Gastroesophageal sphincter (tissue), 4 donors: ENCODE results near the gene NTN5. TPM values are rescaled to one million over a fixed set of nuclear protein-coding genes. Genes with fewer than 3 reads are reported as not detected.

ENCODE experiments used
- ATAC-seq: fragments of 150-250 bp; one replicate; pipeline ENCODE4 v1.9.1; 2016; ENCODE audit warnings: mild to moderate bottlenecking, moderate library complexity
- H3K27ac ChIP-seq, 4 donors: fragments of 200-600 bp; sonication (generic) in 3 of 4; 1 replicate in 3 of 4; 2 replicates in 1 of 4; pipeline ENCODE4 v1.5.1; 2016 to 2019
- H3K27me3 ChIP-seq: fragments of 200-600 bp; sonication (generic); one replicate; pipeline ENCODE4 v1.5.1; 2019
- H3K36me3 ChIP-seq, 2 donors: fragments of 200-600 bp; sonication (generic); one replicate each; pipeline ENCODE4 v1.5.1; 2019; ENCODE audit warnings: control low read depth in 1 of 2
- H3K4me1 ChIP-seq, 3 donors: fragments of 200-600 bp; sonication (generic); 1 replicate in 2 of 3; 2 replicates in 1 of 3; pipeline ENCODE4 v1.5.1; 2016 to 2019; ENCODE audit warnings: control low read depth in 2 of 3
- H3K4me3 ChIP-seq, 2 donors: fragments of 200-600 bp; sonication (generic); one replicate each; pipeline ENCODE4 v1.5.1; 2019; ENCODE audit warnings: mild to moderate bottlenecking in 1 of 2, moderate library complexity in 1 of 2
- H3K9me3 ChIP-seq, 3 donors: fragments of 200-600 bp; sonication (generic); one replicate each; pipeline ENCODE4 v1.5.1; 2017 to 2019; ENCODE audit warnings: control low read depth in 2 of 3
- CTCF ChIP-seq, 4 experiments: fragments of 200-600 bp in 2 of 4; fragments of 450-650 bp in 2 of 4; sonication (generic) in 1 of 4; IDR thresholded peaks; one replicate each; pipeline ENCODE4 v1.5.1; 2017 to 2019; ENCODE audit warnings: antibody characterized with exemption in 4 of 4, mild to moderate bottlenecking in 2 of 4, moderate library complexity in 2 of 4
- EP300 ChIP-seq: sonication (generic); formaldehyde crosslinking; IDR thresholded peaks from one replicate; pipeline ENCODE4 v1.6.1; 2017; ENCODE audit warnings: antibody characterized with exemption, mild to moderate bottlenecking
- POLR2A ChIP-seq, 2 donors: fragments of 450-650 bp; IDR thresholded peaks; one replicate each; pipeline ENCODE4 v1.6.1; 2017; ENCODE audit warnings: antibody characterized with exemption in 2 of 2, mild to moderate bottlenecking in 2 of 2, moderate library complexity in 1 of 2
- POLR2AphosphoS5 ChIP-seq: sonication (generic); formaldehyde crosslinking; IDR thresholded peaks from one replicate; pipeline ENCODE4 v1.6.1; 2017; ENCODE audit warnings: antibody characterized with exemption
- WGBS, 2 donors: methylation state at CpG; one replicate each; pipeline ENCODE4 v1.1.5; 2018; ENCODE audit warnings: low coverage in 1 of 2; 5-methylcytosine and 5-hydroxymethylcytosine counted together
- total RNA-seq, 4 donors: library from RNA; depleted of rRNA; stranded (reverse); fragments of >200 nt; gene quantifications; one replicate each; pipeline ENCODE4 v1.1.0, GENCODE V29; 2016

The NTN5 gene, protein sequence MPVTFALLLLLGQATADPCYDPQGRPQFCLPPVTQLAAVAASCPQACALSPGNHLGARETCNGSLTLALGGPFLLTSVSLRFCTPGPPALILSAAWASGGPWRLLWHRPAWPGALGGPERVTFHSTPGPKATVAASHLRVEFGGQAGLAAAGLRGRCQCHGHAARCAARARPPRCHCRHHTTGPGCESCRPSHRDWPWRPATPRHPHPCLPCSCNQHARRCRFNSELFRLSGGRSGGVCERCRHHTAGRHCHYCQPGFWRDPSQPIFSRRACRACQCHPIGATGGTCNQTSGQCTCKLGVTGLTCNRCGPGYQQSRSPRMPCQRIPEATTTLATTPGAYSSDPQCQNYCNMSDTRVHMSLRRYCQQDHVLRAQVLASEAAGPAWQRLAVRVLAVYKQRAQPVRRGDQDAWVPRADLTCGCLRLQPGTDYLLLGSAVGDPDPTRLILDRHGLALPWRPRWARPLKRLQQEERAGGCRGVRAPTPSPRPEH
- total RNA-seq: 1 to 10 TPM in 2 of 4 donors, under 1 TPM in 1, not detected in 1; 0.78 to 2.3 (median 1.1) TPM

GRCh38 chr19:48672994-48673393, at the start of gene NTN5:
NTN5 (minus strand) TSS chr19:48673017; CDS start chr19:48670986, 2,031 bp downstream.
- no peak for TF ChIP-seq CTCF (IDR thresholded peaks at IDR 0.05)
- no peak for TF ChIP-seq POLR2AphosphoS5
- no peak for TF ChIP-seq EP300
- no peak for TF ChIP-seq POLR2A (IDR thresholded peaks at IDR 0.05)
- H3K4me3 ChIP-seq: no peak within 1 kb of the TSS
- no peaks in the 10 kb centered on the region for H3K36me3 ChIP-seq
- no peak within 1 kb of the TSS for H3K27ac ChIP-seq
- ATAC-seq: no peak
- H3K27me3 ChIP-seq: no peaks in the 10 kb centered on the region
- H3K4me1 ChIP-seq: peaks cover 0 to 11% (median 6%) of the 10 kb centered on the region in 3 donors
- no peaks in the 10 kb centered on the region for H3K9me3 ChIP-seq
- 42% methylated on average over 2 of the region's 25 CpGs; no CpG with 5 or more reads in 1 of the 2 donors for WGBS, 2 donors

- peaks cover 0 to 54% (median 22%) of the 10 kb centered on the region in 3 donors for H3K4me1 ChIP-seq
- WGBS, 2 donors: 75% methylated on average over 5 to 9 of the region's 11 CpGs
These were observed 49.4 kb upstream of the NTN5 start for GRCh38 chr19:48722196-48722708.

GRCh38 chr19:48720613-48721296, 47.9 kb upstream of the NTN5 start:
- peaks cover 0 to 69% (median 35%) of the 10 kb centered on the region in 3 donors for H3K4me1 ChIP-seq
- peak overlapping the region; percentile 64 to 97 (median 93) for H3K27ac ChIP-seq
- ATAC-seq: peak; percentile 96
- WGBS, 2 donors: 0% methylated on average over 7 to 9 of the region's 42 CpGs
- peaks cover 0 to 6% of the 10 kb centered on the region in 2 donors for H3K36me3 ChIP-seq
- H3K9me3 ChIP-seq: no peaks in the 10 kb centered on the region
- TF ChIP-seq POLR2A (IDR thresholded peaks at IDR 0.05) (no peak), EP300 (no peak), POLR2AphosphoS5 (peak; percentile 49), CTCF (IDR thresholded peaks at IDR 0.05) (peak in 1 of 4 experiments; percentile 9)
- peak overlapping the region; percentile 37 to 63 for H3K4me3 ChIP-seq
- H3K27me3 ChIP-seq: no peaks in the 10 kb centered on the region

More at GRCh38 chr19:48722196-48722708, 49.4 kb upstream of the NTN5 start:
- Histone ChIP-seq H3K4me3 (no peak overlapping the region), H3K9me3 (no peaks in the 10 kb centered on the region), H3K27me3 (no peaks in the 10 kb centered on the region), H3K36me3 (peaks cover 0 to 6% of the 10 kb centered on the region in 2 donors), H3K27ac (no peak overlapping the region)
- TF ChIP-seq POLR2A (IDR thresholded peaks at IDR 0.05): no peak
- no peak for ATAC-seq

DNA sequence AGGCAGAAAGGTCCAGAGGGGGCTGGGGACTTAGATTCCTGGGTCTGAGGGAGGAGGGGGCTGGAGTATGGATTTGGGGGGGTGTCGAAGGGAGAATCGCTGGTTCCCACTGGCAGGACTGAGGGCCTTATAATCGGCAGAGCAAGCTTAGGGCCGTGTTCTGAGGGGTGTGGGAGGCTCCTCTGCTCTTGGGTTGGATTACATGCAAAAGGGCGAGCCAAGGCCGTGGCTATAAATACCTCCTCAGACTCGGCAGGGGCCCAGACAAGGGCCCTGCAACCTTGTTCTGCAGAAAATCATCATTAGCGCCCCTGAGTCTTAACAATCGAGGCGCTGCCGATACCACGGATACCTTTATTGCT, 47.4 kb upstream of the NTN5 start:
- Histone ChIP-seq H3K27me3 (no peaks in the 10 kb centered on the region), H3K27ac (peak overlapping the region; percentile 3 to 97 (median 93)), H3K36me3 (peaks cover 0 to 6% of the 10 kb centered on the region in 2 donors), H3K4me3 (peak overlapping the region; percentile 37 to 63), H3K4me1 (peaks cover 0 to 74% (median 41%) of the 10 kb centered on the region in 3 donors), H3K9me3 (no peaks in the 10 kb centered on the region)
- WGBS, 2 donors: 18% methylated on average over 6 to 7 of the region's 12 CpGs
- ATAC-seq: peak; percentile 3
- no peak for TF ChIP-seq POLR2AphosphoS5
- no peak for TF ChIP-seq CTCF (IDR thresholded peaks at IDR 0.05)
- TF ChIP-seq POLR2A (IDR thresholded peaks at IDR 0.05): no peak
- no peak for TF ChIP-seq EP300
